Left lung (tissue), 10 donors: ENCODE results near the gene UNC80. TPM values are rescaled to one million over a fixed set of nuclear protein-coding genes. Genes with fewer than 3 reads are reported as not detected.

Source experiments
- ATAC-seq: fragments of 200-7000 bp; cut with Tn5 transposase; one replicate; pipeline ENCODE4 v1.9.1; 2020; ENCODE audit warnings: moderate library complexity
- DNase-seq, 4 donors: peaks; one replicate each; pipeline ENCODE4 v3.0.0-alpha.2; 2013 to 2020
- H3K27ac ChIP-seq, 2 donors: fragments of 200-600 bp; sonication (generic) in 1 of 2; one replicate each; pipeline versions ENCODE4 v1.5.0 to v1.8.0; 2020 to 2021
- H3K27me3 ChIP-seq, 2 donors: fragments of 200-600 bp; sonication (generic) in 1 of 2; one replicate each; pipeline versions ENCODE4 v1.5.0 to v1.8.0; 2020 to 2021
- H3K36me3 ChIP-seq, 2 donors: fragments of 200-600 bp; sonication (generic) in 1 of 2; one replicate each; pipeline versions ENCODE4 v1.5.0 to v1.8.0; 2020 to 2021
- H3K4me1 ChIP-seq, 2 donors: fragments of 200-600 bp; one replicate each; pipeline ENCODE4 v1.8.0; 2021
- H3K4me3 ChIP-seq, 2 donors: fragments of 200-600 bp; sonication (generic) in 1 of 2; one replicate each; pipeline versions ENCODE4 v1.5.0 to v1.8.0; 2020 to 2021; ENCODE audit warnings: mild to moderate bottlenecking in 1 of 2
- H3K9me3 ChIP-seq, 2 donors: fragments of 200-600 bp; sonication (generic) in 1 of 2; one replicate each; pipeline versions ENCODE4 v1.5.0 to v1.8.0; 2020 to 2021
- CTCF ChIP-seq, 2 donors: fragments of 200-600 bp; sonication (generic) in 1 of 2; IDR thresholded peaks; one replicate each; pipeline versions ENCODE4 v1.5.0 to v1.8.0; 2021; ENCODE audit warnings: antibody characterized with exemption in 2 of 2
- intact Hi-C, 2 donors: fragments of 100-400 bp; cut with DNase I; formaldehyde crosslinking; loops; one replicate each; pipeline versions ENCODE4 v1.11.2 to v1.14.2; 2022
- polyA plus RNA-seq, 6 donors: library from polyadenylated mRNA; unstranded; fragments of 120-200 nt; gene quantifications; one replicate each; pipeline ENCODE4 v1.2.1, GENCODE V29; 2013; ENCODE audit not compliant: insufficient read length in 6 of 6
- total RNA-seq, 2 donors: library from RNA; stranded (reverse); fragmentation: NEBNext Ultra II Directional; extraction: Animal tissue kit (Norgen Biotek cat#: 25700); gene quantifications; one replicate each; pipeline ENCODE4 v1.2.1, GENCODE V29; 2021
- donor health status: DM: no; HTN: yes; CAD: no.
- donor health status: DM: no; HTN: no; CAD: no.

The UNC80 gene
- total and polyA plus RNA-seq, 8 donors: 0.06 to 1.8 (median 1.3) TPM; not detected in 1

GRCh38 chr2:209988010-209988409 is 216.4 kb downstream of the UNC80 start:
- Histone ChIP-seq H3K36me3 (no peaks in the 10 kb centered on the region), H3K9me3 (no peaks in the 10 kb centered on the region), H3K4me1 (peaks cover 0 to 7% of the 10 kb centered on the region in 2 donors), H3K4me3 (no peak overlapping the region), H3K27ac (no peak overlapping the region), H3K27me3 (no peaks in the 10 kb centered on the region)
- DNase-seq (no peak), ATAC-seq (no peak)
- TF ChIP-seq CTCF (IDR thresholded peaks at IDR 0.05): no peak
- intact Hi-C loops: no loop called here

GRCh38 chr2:209990838-209991237 is 219.2 kb downstream of the UNC80 start:
- Histone ChIP-seq H3K27me3 (no peaks in the 10 kb centered on the region), H3K36me3 (no peaks in the 10 kb centered on the region), H3K9me3 (no peaks in the 10 kb centered on the region), H3K4me1 (peaks cover 0 to 7% of the 10 kb centered on the region in 2 donors), H3K4me3 (no peak overlapping the region), H3K27ac (no peak overlapping the region)
- DNase-seq: no peak
- intact Hi-C loops: no loop called here
- TF ChIP-seq CTCF (IDR thresholded peaks at IDR 0.05): no peak
- no peak for ATAC-seq

GRCh38 chr2:209993968-209994367 is 222.3 kb downstream of the UNC80 start:
- no peak overlapping the region for H3K27ac ChIP-seq
- intact Hi-C loops: no loop called here
- no peak overlapping the region for H3K4me3 ChIP-seq
- no peaks in the 10 kb centered on the region for H3K4me1 ChIP-seq
- no peaks in the 10 kb centered on the region for H3K9me3 ChIP-seq
- H3K27me3 ChIP-seq: no peaks in the 10 kb centered on the region
- no peak for ATAC-seq
- DNase-seq: no peak
- no peaks in the 10 kb centered on the region for H3K36me3 ChIP-seq
- no peak for TF ChIP-seq CTCF (IDR thresholded peaks at IDR 0.05)

GRCh38 chr2:209998596-209998995 is 227.0 kb downstream of the UNC80 start:
- DNase-seq (no peak), ATAC-seq (no peak)
- H3K4me1 ChIP-seq: peaks cover 5 to 12% of the 10 kb centered on the region in 2 donors
- H3K9me3 ChIP-seq: no peaks in the 10 kb centered on the region
- no peak overlapping the region for H3K4me3 ChIP-seq
- H3K36me3 ChIP-seq: no peaks in the 10 kb centered on the region
- no peak overlapping the region for H3K27ac ChIP-seq
- no peaks in the 10 kb centered on the region for H3K27me3 ChIP-seq
- no peak for TF ChIP-seq CTCF (IDR thresholded peaks at IDR 0.05)
- intact Hi-C loops: no loop called here

- no peak for TF ChIP-seq CTCF (IDR thresholded peaks at IDR 0.05)
- intact Hi-C loops: no loop called here
- Histone ChIP-seq H3K27ac (no peak overlapping the region), H3K36me3 (no peaks in the 10 kb centered on the region), H3K4me1 (peaks cover 12 to 33% of the 10 kb centered on the region in 2 donors), H3K4me3 (no peak overlapping the region), H3K27me3 (no peaks in the 10 kb centered on the region), H3K9me3 (no peaks in the 10 kb centered on the region)
- peak in 1 of 4 donors; percentile 76 for DNase-seq
- no peak for ATAC-seq
Observed at GRCh38 chr2:210000464-210001324, 229.1 kb downstream of the UNC80 start.
